Urinary bladder (tissue), 4 donors: Measurements from ENCODE around the gene MFAP2. TPM values are rescaled to one million over a fixed set of nuclear protein-coding genes. Genes with fewer than 3 reads are reported as not detected.
"Not testable (repeated sequence)": the region's sequence is repeated elsewhere in the genome, so short reads cannot be mapped to it uniquely, and the experiment has no call there.

ENCODE experiments used
- DNase-seq: peaks from one replicate; pipeline ENCODE4 v3.0.0-alpha.2; 2015; ENCODE audit errors: extremely low spot score
- H3K27ac ChIP-seq: one replicate; pipeline ENCODE4 v1.5.1; 2013; ENCODE audit warnings: low read depth, mild to moderate bottlenecking, moderate library complexity
- H3K36me3 ChIP-seq: one replicate; pipeline ENCODE4 v1.6.1; 2013; ENCODE audit warnings: mild to moderate bottlenecking, moderate library complexity; ENCODE audit not compliant: insufficient read depth
- H3K4me1 ChIP-seq: one replicate; pipeline ENCODE4 v1.6.1; 2013; ENCODE audit warnings: mild to moderate bottlenecking, moderate library complexity; ENCODE audit not compliant: insufficient read depth
- H3K4me3 ChIP-seq: one replicate; pipeline ENCODE4 v1.5.1; 2013; ENCODE audit warnings: low read depth, low read length
- WGBS: extraction: QIAGEN DNeasy Blood & Tissue Kit; methylation state at CpG from one replicate; pipeline ENCODE4 v1.1.7; 2013; 5-methylcytosine and 5-hydroxymethylcytosine counted together
- polyA plus RNA-seq: library from polyadenylated mRNA; stranded (reverse); fragments of 200-250 nt; gene quantifications from one replicate; pipeline ENCODE4 v1.2.3, GENCODE V29; 2013
- total RNA-seq: library from RNA; depleted of rRNA; stranded (reverse); fragments of >200 nt; gene quantifications from one replicate; pipeline ENCODE4 v1.2.3, GENCODE V29; 2014
- donor health status: healthy with polysubstance abuse.
- donor health status: healthy.

Gene MFAP2
- total and polyA plus RNA-seq, 2 donors = 20.3 to 33.3 TPM

- WGBS = 75% methylated on average over 28 of the region's 28 CpGs
- no peaks in the 10 kb centered on the region for H3K36me3 ChIP-seq
- H3K4me1 ChIP-seq = no peaks in the 10 kb centered on the region
- H3K27ac ChIP-seq = no peak overlapping the region
- no peak overlapping the region for H3K4me3 ChIP-seq
- no peak for DNase-seq
Observed at GRCh38 chr1:16971341-16972188, 8.9 kb downstream of the MFAP2 start.

- H3K4me1 ChIP-seq = no peaks in the 10 kb centered on the region
- no peak overlapping the region for H3K4me3 ChIP-seq
- DNase-seq = no peak
- 93% methylated on average over 28 of the region's 28 CpGs for WGBS
- no peaks in the 10 kb centered on the region for H3K36me3 ChIP-seq
- no peak overlapping the region for H3K27ac ChIP-seq
Observed at GRCh38 chr1:16970132-16970910, 10.1 kb downstream of the MFAP2 start.

- Histone ChIP-seq H3K36me3 (no peaks in the 10 kb centered on the region), H3K4me1 (no peaks in the 10 kb centered on the region), H3K4me3 (no peak overlapping the region), H3K27ac (no peak overlapping the region)
- WGBS = 97% methylated on average over 12 of the region's 12 CpGs
- DNase-seq = no peak
Observed at GRCh38 chr1:16969651-16970050, 10.8 kb downstream of the MFAP2 start.

- H3K36me3 ChIP-seq = no peaks in the 10 kb centered on the region
- 93% methylated on average over 14 of the region's 14 CpGs for WGBS
- DNase-seq = no peak
Observed at GRCh38 chr1:16969057-16969611, 11.3 kb downstream of the MFAP2 start.

GRCh38 chr1:16968372-16968771 is 12.0 kb downstream of the MFAP2 start:
- H3K36me3 ChIP-seq = no peaks in the 10 kb centered on the region
- 96% methylated on average over 3 of the region's 3 CpGs for WGBS

More at GRCh38 chr1:16969057-16969611, 11.3 kb downstream of the MFAP2 start:
- Histone ChIP-seq H3K4me3 (no peak overlapping the region), H3K27ac (no peak overlapping the region), H3K4me1 (no peaks in the 10 kb centered on the region)

GRCh38 chr1:16967962-16968361 is 12.5 kb downstream of the MFAP2 start:
- no peak for DNase-seq
- Histone ChIP-seq H3K27ac (no peak overlapping the region), H3K4me1 (no peaks in the 10 kb centered on the region), H3K4me3 (no peak overlapping the region), H3K36me3 (no peaks in the 10 kb centered on the region)
- 96% methylated on average over 21 of the region's 21 CpGs for WGBS

More at GRCh38 chr1:16968372-16968771, 12.0 kb downstream of the MFAP2 start:
- Histone ChIP-seq H3K4me1 (no peaks in the 10 kb centered on the region), H3K27ac (no peak overlapping the region), H3K4me3 (no peak overlapping the region)
- DNase-seq = no peak

GRCh38 chr1:16967095-16967575 is 13.3 kb downstream of the MFAP2 start:
- Histone ChIP-seq H3K4me1 (no peaks in the 10 kb centered on the region), H3K27ac (no peak overlapping the region), H3K36me3 (no peaks in the 10 kb centered on the region), H3K4me3 (no peak overlapping the region)
- WGBS = 14% methylated on average over 7 of the region's 7 CpGs
- DNase-seq = no peak

- no peak for DNase-seq
- 98% methylated on average over 22 of the region's 22 CpGs for WGBS
- H3K27ac ChIP-seq = no peak overlapping the region
- no peaks in the 10 kb centered on the region for H3K4me1 ChIP-seq
- H3K36me3 ChIP-seq = no peaks in the 10 kb centered on the region
- H3K4me3 ChIP-seq = no peak overlapping the region
Observed at GRCh38 chr1:16966282-16966681, 14.1 kb downstream of the MFAP2 start.

GRCh38 chr1:16965486-16966067 is 14.8 kb downstream of the MFAP2 start:
- no peak overlapping the region for H3K4me3 ChIP-seq
- H3K4me1 ChIP-seq = no peaks in the 10 kb centered on the region
- DNase-seq = no peak
- H3K27ac ChIP-seq = no peak overlapping the region
- H3K36me3 ChIP-seq = no peaks in the 10 kb centered on the region
- 95% methylated on average over 13 of the region's 13 CpGs for WGBS

GRCh38 chr1:16964169-16964568 is 16.3 kb downstream of the MFAP2 start:
- not testable (repeated sequence) for DNase-seq, H3K36me3 ChIP-seq, H3K27ac ChIP-seq, H3K4me1 ChIP-seq, H3K4me3 ChIP-seq
- WGBS = 97% methylated on average over 4 of the region's 4 CpGs

GRCh38 chr1:16961297-16962133 is 18.9 kb downstream of the MFAP2 start:
- Histone ChIP-seq H3K4me1 (no peaks in the 10 kb centered on the region), H3K27ac (no peak overlapping the region), H3K36me3 (no peaks in the 10 kb centered on the region), H3K4me3 (no peak overlapping the region)
- WGBS = 85% methylated on average over 14 of the region's 14 CpGs
- no peak for DNase-seq

GRCh38 chr1:16960560-16961296 is 19.7 kb downstream of the MFAP2 start:
- H3K36me3 ChIP-seq = no peaks in the 10 kb centered on the region
- WGBS = 6% methylated on average over 55 of the region's 57 CpGs
- no peak for DNase-seq

More at GRCh38 chr1:16960560-16961296, 19.7 kb downstream of the MFAP2 start:
- Histone ChIP-seq H3K4me3 (peak overlapping the region; percentile 57), H3K4me1 (no peaks in the 10 kb centered on the region), H3K27ac (no peak overlapping the region)
